HL-60 (cell line): ENCODE data around the gene PRRT1.

Experiments
- DNase-seq, 2 experiments: peaks; one replicate each; pipeline ENCODE4 v3.0.0-alpha.2; 2010 to 2020; ENCODE audit warnings: low read depth in 1 of 2, low spot score in 1 of 2
- H3K27ac ChIP-seq: fragments of 250-450 bp; sonication (Bioruptor Pico); replicated peaks from 2 replicates; pipeline ENCODE4 v1.5.1; 2020; ENCODE audit warnings: mild to moderate bottlenecking, moderate library complexity
- H3K27me3 ChIP-seq: fragments of 250-450 bp; sonication (Bioruptor Pico); 2 replicates; pipeline ENCODE4 v1.5.1; 2021; ENCODE audit warnings: mild to moderate bottlenecking, moderate library complexity; ENCODE audit not compliant: insufficient read depth, poor library complexity, severe bottlenecking
- H3K4me3 ChIP-seq: replicated peaks from 2 replicates; pipeline ENCODE4 v1.5.1; 2011; ENCODE audit warnings: mild to moderate bottlenecking, control low read depth, low read length; ENCODE audit not compliant: insufficient read depth
- CTCF ChIP-seq: IDR thresholded peaks from one replicate; pipeline ENCODE4 v1.5.1; 2011; ENCODE audit warnings: low read length, control low read depth, inconsistent platforms; ENCODE audit not compliant: insufficient read depth
- GABPA ChIP-seq: IDR thresholded peaks from 2 replicates; pipeline ENCODE4 v1.6.1; 2012; ENCODE audit warnings: low read depth
- POLR2AphosphoS5 ChIP-seq: IDR thresholded peaks from 2 replicates; pipeline ENCODE4 v1.6.1; 2012; ENCODE audit warnings: low read depth
- SPI1 ChIP-seq: IDR thresholded peaks from 2 replicates; pipeline ENCODE4 v1.6.1; 2012; ENCODE audit warnings: low read depth, mild to moderate bottlenecking, borderline replicate concordance
- TF ChIP-seq, protein P1 (sequence below): IDR thresholded peaks from 2 replicates; pipeline ENCODE4 v1.6.1; 2012; ENCODE audit warnings: low read depth; ENCODE audit not compliant: insufficient replicate concordance

Gene PRRT1

DNA sequence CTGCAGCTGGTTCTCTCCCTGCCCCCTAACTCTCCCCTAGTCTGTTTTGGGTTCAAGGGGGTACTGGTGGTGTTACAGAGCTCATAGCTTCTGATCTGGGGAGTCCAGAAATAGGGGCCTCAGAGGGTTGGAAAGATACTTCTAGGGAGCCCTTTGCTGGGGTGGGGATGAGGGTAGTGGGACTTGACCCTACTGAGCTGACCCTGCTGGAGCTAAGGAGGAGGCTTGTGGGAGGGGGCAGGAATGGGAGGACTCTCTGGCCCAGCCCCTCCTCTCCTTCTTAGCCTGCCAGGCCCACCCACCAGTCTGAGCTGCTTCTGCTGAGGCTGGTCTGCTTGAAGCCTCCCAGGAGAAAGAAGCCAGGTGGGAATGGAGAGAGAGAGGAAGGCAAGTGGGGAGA is 12.6 kb upstream of the PRRT1 start, which contains the start of gene EGFL8:
EGFL8 (plus strand) TSS at position 301 of the 400 bp plus-strand sequence. CDS start 1,571 bp downstream, outside the sequence.
- Histone ChIP-seq H3K27ac (no peak within 1 kb of the TSS), H3K4me3 (no peak within 1 kb of the TSS), H3K27me3 (no peaks in the 10 kb centered on the region)
- no peak for TF ChIP-seq SPI1
- TF ChIP-seq POLR2AphosphoS5 = no peak
- TF ChIP-seq, protein P1, sequence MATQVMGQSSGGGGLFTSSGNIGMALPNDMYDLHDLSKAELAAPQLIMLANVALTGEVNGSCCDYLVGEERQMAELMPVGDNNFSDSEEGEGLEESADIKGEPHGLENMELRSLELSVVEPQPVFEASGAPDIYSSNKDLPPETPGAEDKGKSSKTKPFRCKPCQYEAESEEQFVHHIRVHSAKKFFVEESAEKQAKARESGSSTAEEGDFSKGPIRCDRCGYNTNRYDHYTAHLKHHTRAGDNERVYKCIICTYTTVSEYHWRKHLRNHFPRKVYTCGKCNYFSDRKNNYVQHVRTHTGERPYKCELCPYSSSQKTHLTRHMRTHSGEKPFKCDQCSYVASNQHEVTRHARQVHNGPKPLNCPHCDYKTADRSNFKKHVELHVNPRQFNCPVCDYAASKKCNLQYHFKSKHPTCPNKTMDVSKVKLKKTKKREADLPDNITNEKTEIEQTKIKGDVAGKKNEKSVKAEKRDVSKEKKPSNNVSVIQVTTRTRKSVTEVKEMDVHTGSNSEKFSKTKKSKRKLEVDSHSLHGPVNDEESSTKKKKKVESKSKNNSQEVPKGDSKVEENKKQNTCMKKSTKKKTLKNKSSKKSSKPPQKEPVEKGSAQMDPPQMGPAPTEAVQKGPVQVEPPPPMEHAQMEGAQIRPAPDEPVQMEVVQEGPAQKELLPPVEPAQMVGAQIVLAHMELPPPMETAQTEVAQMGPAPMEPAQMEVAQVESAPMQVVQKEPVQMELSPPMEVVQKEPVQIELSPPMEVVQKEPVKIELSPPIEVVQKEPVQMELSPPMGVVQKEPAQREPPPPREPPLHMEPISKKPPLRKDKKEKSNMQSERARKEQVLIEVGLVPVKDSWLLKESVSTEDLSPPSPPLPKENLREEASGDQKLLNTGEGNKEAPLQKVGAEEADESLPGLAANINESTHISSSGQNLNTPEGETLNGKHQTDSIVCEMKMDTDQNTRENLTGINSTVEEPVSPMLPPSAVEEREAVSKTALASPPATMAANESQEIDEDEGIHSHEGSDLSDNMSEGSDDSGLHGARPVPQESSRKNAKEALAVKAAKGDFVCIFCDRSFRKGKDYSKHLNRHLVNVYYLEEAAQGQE = no peak
- TF ChIP-seq GABPA = no peak
- TF ChIP-seq CTCF = no peak
- DNase-seq = no peak

DNA sequence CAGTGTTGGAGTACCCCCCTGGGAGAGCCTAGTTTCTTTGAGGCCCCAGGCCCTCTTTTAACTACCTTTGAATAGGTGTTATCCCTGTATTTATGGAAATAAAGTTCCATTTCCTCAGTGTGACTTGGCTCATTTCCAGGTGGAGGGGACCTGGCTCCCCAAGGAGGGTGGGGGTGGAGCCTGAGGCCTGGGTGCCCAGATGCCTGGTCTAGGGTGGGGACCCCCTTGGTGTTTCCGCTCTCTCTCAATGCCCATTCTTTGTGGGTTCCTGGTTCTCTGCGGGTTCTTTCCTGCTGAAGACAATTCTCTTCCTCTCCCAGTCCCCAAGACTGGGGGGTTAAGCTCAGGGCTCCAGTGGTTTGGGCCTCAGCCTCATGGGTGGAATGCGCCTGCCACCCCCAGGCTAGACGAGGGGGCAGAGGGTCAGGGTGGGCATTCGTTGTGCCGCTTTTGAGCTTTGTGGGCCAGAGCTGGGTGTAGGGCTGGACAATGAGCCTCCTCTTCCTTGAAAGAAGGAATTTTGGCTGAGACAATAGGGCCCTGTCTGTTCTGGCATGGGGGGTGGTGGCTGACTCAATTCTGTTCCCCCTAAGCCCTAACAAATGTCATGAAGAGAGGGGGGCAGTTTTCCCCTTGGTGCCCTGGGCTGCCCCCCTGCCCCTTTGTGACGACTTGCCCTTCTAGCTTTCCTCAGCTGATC is 12.0 kb upstream of the PRRT1 start:
- no peaks in the 10 kb centered on the region for H3K27me3 ChIP-seq
- no peak overlapping the region for H3K4me3 ChIP-seq
- DNase-seq = no peak
- TF ChIP-seq, protein P1 = no peak
- TF ChIP-seq GABPA (no peak), CTCF (no peak), SPI1 (no peak), POLR2AphosphoS5 (no peak)
- H3K27ac ChIP-seq = no peak overlapping the region

- Histone ChIP-seq H3K27me3 (peaks cover 14% of the 10 kb centered on the region), H3K4me3 (no peak overlapping the region), H3K27ac (no peak overlapping the region)
- no peak for TF ChIP-seq GABPA
- no peak for TF ChIP-seq SPI1
- TF ChIP-seq CTCF = no peak
- no peak for TF ChIP-seq POLR2AphosphoS5
- TF ChIP-seq, protein P1 = no peak
- no peak for DNase-seq
Observed at GRCh38 chr6:32158052-32158451, 6.3 kb upstream of the PRRT1 start.
